H1 (cell line): ENCODE data around the gene OR11H7. TPM values are rescaled to one million over a fixed set of nuclear protein-coding genes. Genes with fewer than 3 reads are reported as not detected.

Source experiments
- CTCF ChIA-PET: fragments of 300-600 bp; sonication (Branson Sonifier 250); formaldehyde crosslinking; loops from one replicate; lab custom pipeline; 2021; ENCODE audit not compliant: partially characterized antibody; lab: Charles Lee
- POLR2A ChIA-PET: fragments of 300-600 bp; sonication (Branson Sonifier 250); formaldehyde crosslinking; loops from one replicate; lab custom pipeline; 2021; ENCODE audit warnings: inconsistent platforms; ENCODE audit not compliant: partially characterized antibody; lab: Charles Lee
- DNase-seq, 2 experiments: peaks; one replicate each; pipeline versions ENCODE4 v3.0.0 to v3.0.0-alpha.2; 2010 to 2022; ENCODE audit warnings: low spot score in 2 of 2, low read depth in 1 of 2, mixed read lengths in 1 of 2
- FAIRE-seq: peaks from 2 replicates; lab custom pipeline; 2011; peaks lifted over from hg19 to GRCh38; lab: Jason Lieb, UNC
- H2AFZ ChIP-seq: 2 replicates; pipeline ENCODE4 v1.8.1; 2012; ENCODE audit warnings: low read length, inconsistent platforms
- H2AK5ac ChIP-seq: 2 replicates; pipeline ENCODE4 v1.6.1; 2013; ENCODE audit warnings: low read depth, low read length
- H2BK120ac ChIP-seq: replicated peaks from 2 replicates; pipeline ENCODE3; 2013; ENCODE audit warnings: low read depth, low read length, inconsistent platforms
- H2BK12ac ChIP-seq: 2 replicates; pipeline ENCODE4 v1.6.1; 2013; ENCODE audit warnings: low read depth, low read length
- H2BK15ac ChIP-seq: 2 replicates; pipeline ENCODE4 v1.6.1; 2013; ENCODE audit warnings: low read length
- H2BK20ac ChIP-seq: 2 replicates; pipeline ENCODE4 v1.6.1; 2013; ENCODE audit warnings: low read length
- H2BK5ac ChIP-seq: 2 replicates; pipeline ENCODE4 v1.6.1; 2013; ENCODE audit warnings: low read depth, low read length
- H3K14ac ChIP-seq: 2 replicates; pipeline ENCODE4 v1.6.1; 2013; ENCODE audit warnings: inconsistent platforms; ENCODE audit not compliant: insufficient read length
- H3K18ac ChIP-seq: 2 replicates; pipeline ENCODE4 v1.6.1; 2013; ENCODE audit warnings: low read length; ENCODE audit errors: extremely low read depth
- H3K23ac ChIP-seq: 2 replicates; pipeline ENCODE4 v1.6.1; 2013; ENCODE audit warnings: inconsistent platforms; ENCODE audit not compliant: insufficient read length
- H3K23me2 ChIP-seq: 2 replicates; pipeline ENCODE4 v1.6.1; 2013; ENCODE audit warnings: low read depth, low read length
- H3K27ac ChIP-seq: 2 replicates; pipeline ENCODE4 v1.6.1; 2011; ENCODE audit warnings: low read depth, low read length, inconsistent platforms
- H3K27me3 ChIP-seq, 4 experiments: replicated peaks in 1 of 4; 1 replicate in 1 of 4; 2 replicates in 3 of 4; pipeline versions ENCODE4 v1.6.1 to v1.8.1; 2011 to 2013; ENCODE audit warnings: low read length in 3 of 4, mild to moderate bottlenecking in 3 of 4, inconsistent platforms in 2 of 4, mixed read lengths in 2 of 4, moderate library complexity in 1 of 4; ENCODE audit not compliant: control insufficient read depth in 3 of 4, insufficient read depth in 3 of 4; ENCODE audit errors: extremely low read depth in 1 of 4
- H3K36me3 ChIP-seq, 4 experiments: 2 replicates each; pipeline versions ENCODE4 v1.6.1 to v1.8.1; 2011 to 2013; ENCODE audit warnings: mild to moderate bottlenecking in 4 of 4, low read length in 3 of 4, moderate library complexity in 2 of 4, control low read depth in 1 of 4, inconsistent platforms in 1 of 4; ENCODE audit not compliant: insufficient read depth in 4 of 4, control insufficient read depth in 2 of 4
- H3K4ac ChIP-seq: replicated peaks from 2 replicates; pipeline ENCODE3; 2013; ENCODE audit warnings: low read length, low read depth, mixed read lengths, inconsistent platforms; ENCODE audit not compliant: insufficient read length
- H3K4me1 ChIP-seq, 4 experiments: replicated peaks in 1 of 4; 1 replicate in 1 of 4; 2 replicates in 3 of 4; pipeline versions ENCODE4 v1.6.1 to v1.8.1; 2011 to 2013; ENCODE audit warnings: low read length in 3 of 4, inconsistent platforms in 2 of 4, mixed read lengths in 1 of 4; ENCODE audit not compliant: insufficient read depth in 4 of 4, control insufficient read depth in 3 of 4
- H3K4me2 ChIP-seq, 2 experiments: 2 replicates each; pipeline versions ENCODE4 v1.6.1 to v1.8.1; 2011 to 2013; ENCODE audit warnings: low read depth in 2 of 2, low read length in 2 of 2, control low read depth in 1 of 2, inconsistent platforms in 1 of 2, mild to moderate bottlenecking in 1 of 2; ENCODE audit not compliant: insufficient read depth in 1 of 2
- H3K4me3 ChIP-seq, 4 experiments: fragments of 200-600, 300-600 bp in 1 of 4; sonication (generic), shearing (Covaris generic), sonication (Bioruptor Twin) in 1 of 4; 2 replicates each; pipeline versions ENCODE4 v1.5.1 to v1.8.1; 2011 to 2016; ENCODE audit warnings: low read length in 4 of 4, low read depth in 3 of 4, control low read depth in 2 of 4, inconsistent platforms in 2 of 4, mild to moderate bottlenecking in 2 of 4, mixed read lengths in 1 of 4, moderate library complexity in 1 of 4; ENCODE audit not compliant: insufficient read depth in 2 of 4; ENCODE audit errors: extremely low read depth in 1 of 4
- H3K56ac ChIP-seq: replicated peaks from 2 replicates; pipeline ENCODE3; 2013; ENCODE audit warnings: low read depth, mild to moderate bottlenecking, mixed read lengths, low read length, inconsistent platforms; ENCODE audit not compliant: insufficient read length
- H3K79me1 ChIP-seq: 2 replicates; pipeline ENCODE4 v1.6.1; 2013; ENCODE audit warnings: low read depth, low read length, control low read depth
- H3K79me2 ChIP-seq, 2 experiments: 2 replicates each; pipeline versions ENCODE4 v1.6.1 to v1.8.1; 2012 to 2013; ENCODE audit warnings: low read length in 2 of 2, mild to moderate bottlenecking in 2 of 2, inconsistent platforms in 1 of 2; ENCODE audit not compliant: insufficient read depth in 2 of 2, control insufficient read depth in 1 of 2
- H3K9ac ChIP-seq, 4 experiments: replicated peaks in 1 of 4; 1 replicate in 1 of 4; 2 replicates in 3 of 4; pipeline versions ENCODE4 v1.6.1 to v1.8.1; 2011 to 2013; ENCODE audit warnings: low read depth in 3 of 4, low read length in 3 of 4, control low read depth in 2 of 4, mild to moderate bottlenecking in 2 of 4, moderate library complexity in 2 of 4, inconsistent platforms in 1 of 4; ENCODE audit errors: extremely low read depth in 1 of 4
- H3K9me3 ChIP-seq, 2 experiments: 2 replicates each; pipeline versions ENCODE4 v1.6.1 to v1.8.1; 2012 to 2013; ENCODE audit warnings: mild to moderate bottlenecking in 2 of 2, moderate library complexity in 2 of 2, control low read depth in 1 of 2, inconsistent platforms in 1 of 2, low read depth in 1 of 2, low read length in 1 of 2, mixed read lengths in 1 of 2; ENCODE audit not compliant: insufficient read depth in 2 of 2
- H4K20me1 ChIP-seq, 2 experiments: replicated peaks in 1 of 2; 2 replicates each; pipeline versions ENCODE3 to v1.8.1; 2011 to 2013; ENCODE audit warnings: inconsistent platforms in 2 of 2, low read length in 2 of 2, mild to moderate bottlenecking in 1 of 2; ENCODE audit not compliant: insufficient read depth in 2 of 2, control insufficient read depth in 1 of 2
- H4K5ac ChIP-seq: 2 replicates; pipeline ENCODE4 v1.6.1; 2013; ENCODE audit warnings: low read length, low read depth, mixed read lengths, inconsistent platforms; ENCODE audit not compliant: insufficient read length
- H4K8ac ChIP-seq: 2 replicates; pipeline ENCODE4 v1.8.0; 2013; ENCODE audit warnings: mild to moderate bottlenecking, moderate library complexity, low read length, inconsistent platforms; ENCODE audit not compliant: insufficient read depth; ENCODE audit errors: extremely low read depth
- H4K91ac ChIP-seq: replicated peaks from 2 replicates; pipeline ENCODE3; 2013; ENCODE audit warnings: low read length, mixed read lengths, inconsistent platforms; ENCODE audit not compliant: insufficient read length
- JUND ChIP-seq: IDR thresholded peaks from 2 replicates; pipeline ENCODE4 v1.6.1; 2011; ENCODE audit warnings: mild to moderate bottlenecking, improper control_type of control experiment, low read length
- KDM4A ChIP-seq: IDR thresholded peaks from one replicate; pipeline ENCODE4 v1.7.1; 2012; ENCODE audit warnings: low read depth, mild to moderate bottlenecking, moderate library complexity, low read length, inconsistent platforms; ENCODE audit not compliant: severe bottlenecking
- NANOG ChIP-seq: IDR thresholded peaks from 2 replicates; pipeline ENCODE4 v1.6.1; 2011; ENCODE audit warnings: low read length, low read depth, mild to moderate bottlenecking, inconsistent platforms; ENCODE audit not compliant: insufficient read depth, poor library complexity, severe bottlenecking
- PHF8 ChIP-seq: fragments of 200-600 bp; sonication (generic); conservative IDR thresholded peaks from 2 replicates; pipeline ENCODE4 v1.7.1; 2012; ENCODE audit warnings: low read depth, mild to moderate bottlenecking, inconsistent platforms, low read length, moderate library complexity
- SUZ12 ChIP-seq: fragments of 200-600 bp; sonication (generic); IDR thresholded peaks from 2 replicates; pipeline ENCODE4 v1.6.1; 2012; ENCODE audit warnings: mild to moderate bottlenecking, inconsistent platforms, low read length, moderate library complexity, mixed read lengths
- TEAD4 ChIP-seq: IDR thresholded peaks from 2 replicates; pipeline ENCODE4 v1.6.1; 2012; ENCODE audit warnings: low read depth, low read length, inconsistent platforms, mixed read lengths
- WGBS, 2 experiments: shearing (Covaris generic) in 1 of 2; methylation state at CpG; one replicate each; pipeline versions ENCODE4 v1.1.6 to v1.1.7; 2013 to 2015; ENCODE audit warnings: low lambda C conversion rate in 2 of 2, mixed read lengths in 2 of 2, inconsistent platforms in 1 of 2, low coverage in 1 of 2, missing lambda C conversion rate in 1 of 2; ENCODE audit not compliant: insufficient replicate concordance in 2 of 2, insufficient coverage in 1 of 2, insufficient read length in 1 of 2; ENCODE audit errors: extremely low coverage in 1 of 2, missing lambda C conversion rate in 1 of 2; 5-methylcytosine and 5-hydroxymethylcytosine counted together
- polyA plus RNA-seq, 7 experiments: library from polyadenylated mRNA; depleted of rRNA in 3 of 7; stranded (reverse) in 5 of 7; unstranded in 2 of 7; fragments of >200 nt in 5 of 7; fragments of 200-250 nt in 2 of 7; gene quantifications; 1 replicate in 5 of 7; 2 replicates in 1 of 7; 4 replicates in 1 of 7; pipeline versions ENCODE4 v1.2.1 to v1.2.3, GENCODE V29; 2011 to 2013; ENCODE audit warnings: missing spikeins in 2 of 7, mixed read lengths in 2 of 7
- total RNA-seq: library from RNA; stranded (reverse); fragmentation: NEBNext Ultra II Directional; extraction: Animal tissue kit (Norgen Biotek cat#: 25700); gene quantifications from 2 replicates; pipeline ENCODE4 v1.2.1, GENCODE V29; 2021

The OR11H7 gene
- total and polyA plus RNA-seq, 2 of the 8 experiments (the other 6 are each of a cell fraction or from before 2014, with no cell fraction given), result not detected

GRCh38 chr14:20219033-20219432, 9.7 kb upstream of the OR11H7 start:
- Histone ChIP-seq H3K79me1 (no peaks in the 10 kb centered on the region), H3K4ac (no peak overlapping the region), H3K9ac (no peak overlapping the region), H3K79me2 (no peaks in the 10 kb centered on the region), H4K8ac (no peak overlapping the region), H2AFZ (no peak overlapping the region), H4K5ac (no peak overlapping the region), H2AK5ac (no peak overlapping the region), H2BK12ac (no peak overlapping the region), H4K91ac (no peak overlapping the region), H3K4me2 (no peak overlapping the region), H2BK120ac (no peak overlapping the region), H3K56ac (no peak overlapping the region), H2BK5ac (no peak overlapping the region), H4K20me1 (no peaks in the 10 kb centered on the region), H3K4me3 (no peak overlapping the region), H3K4me1 (no peaks in the 10 kb centered on the region), H3K27me3 (no peaks in the 10 kb centered on the region), H3K27ac (no peak overlapping the region), H2BK20ac (no peak overlapping the region), H3K23me2 (no peaks in the 10 kb centered on the region), H3K18ac (no peak overlapping the region), H3K14ac (no peak overlapping the region), H3K23ac (no peak overlapping the region), H3K9me3 (peaks cover 43 to 66% of the 10 kb centered on the region in 2 experiments), H2BK15ac (no peak overlapping the region), H3K36me3 (no peaks in the 10 kb centered on the region)
- CTCF ChIA-PET, result no interaction called here
- TF ChIP-seq KDM4A (no peak), SUZ12 (no peak), NANOG (no peak), PHF8 (no peak), JUND (no peak), TEAD4 (no peak)
- DNase-seq (no peak), FAIRE-seq (no peak)
- WGBS, 2 experiments, result 57% methylated on average over 4 of the region's 4 CpGs; no CpG with 5 or more reads in 1 of the 2 experiments
- POLR2A ChIA-PET, result no interaction called here
